Peyer's patch (tissue), 4 donors: Measurements from ENCODE around the gene ASXL1. TPM values are rescaled to one million over a fixed set of nuclear protein-coding genes. Genes with fewer than 3 reads are reported as not detected.

ENCODE experiments used
- DNase-seq, 3 donors: peaks; one replicate each; pipeline ENCODE4 v3.0.0-alpha.2; 2017 to 2019
- H3K27ac ChIP-seq, 4 donors: fragments of 200-600 bp; sonication (generic); one replicate each; pipeline ENCODE4 v1.5.1; 2016 to 2019
- H3K27me3 ChIP-seq, 2 donors: fragments of 200-600 bp; sonication (generic); one replicate each; pipeline ENCODE4 v1.5.1; 2019
- H3K36me3 ChIP-seq, 3 donors: fragments of 200-600 bp; sonication (generic); one replicate each; pipeline ENCODE4 v1.5.1; 2016 to 2019
- H3K4me1 ChIP-seq, 4 donors: fragments of 200-600 bp; sonication (generic); one replicate each; pipeline ENCODE4 v1.5.1; 2016 to 2019
- H3K4me3 ChIP-seq, 4 donors: fragments of 200-600 bp; sonication (generic); 1 replicate in 3 of 4; 2 replicates in 1 of 4; pipeline ENCODE4 v1.5.1; 2016 to 2019; ENCODE audit warnings: mild to moderate bottlenecking in 1 of 4
- H3K9me3 ChIP-seq, 4 donors: fragments of 200-600 bp; sonication (generic); one replicate each; pipeline ENCODE4 v1.5.1; 2016 to 2019; ENCODE audit warnings: mild to moderate bottlenecking in 1 of 4
- CTCF ChIP-seq, 6 experiments: fragments of 450-650 bp in 4 of 6; fragments of 200-600 bp in 2 of 6; sonication (generic) in 1 of 6; IDR thresholded peaks; one replicate each; pipeline ENCODE4 v1.5.1; 2017 to 2019; ENCODE audit warnings: antibody characterized with exemption in 6 of 6, mild to moderate bottlenecking in 3 of 6, moderate library complexity in 1 of 6
- POLR2A ChIP-seq, 2 donors: fragments of 450-650 bp; IDR thresholded peaks; one replicate each; pipeline ENCODE4 v1.5.1; 2017; ENCODE audit warnings: antibody characterized with exemption in 2 of 2, mild to moderate bottlenecking in 2 of 2, moderate library complexity in 2 of 2
- total RNA-seq, 4 donors: library from RNA; depleted of rRNA; stranded (reverse); fragments of >200 nt; gene quantifications; one replicate each; pipeline ENCODE4 v1.1.0, GENCODE V29; 2016

ASXL1 gene
- total RNA-seq, result 100 to 1,000 TPM in 2 of 4 donors, 10 to 100 TPM in 2; 74.4 to 173 (median 115) TPM

- Histone ChIP-seq H3K27ac (peak within 1 kb of the TSS; percentile 98 to 99 (median 98)), H3K36me3 (no peaks in the 10 kb centered on the region), H3K4me3 (peak within 1 kb of the TSS; percentile 77 to 95 (median 92)), H3K9me3 (no peaks in the 10 kb centered on the region), H3K4me1 (peaks cover 0 to 35% (median 14%) of the 10 kb centered on the region in 4 donors), H3K27me3 (no peaks in the 10 kb centered on the region)
- DNase-seq, result peak; percentile 95 to 97 (median 95)
- peak in 1 of 6 experiments; percentile 9 for TF ChIP-seq CTCF (IDR thresholded peaks at IDR 0.05)
- TF ChIP-seq POLR2A (IDR thresholded peaks at IDR 0.05), result peak in 1 of 2 donors; percentile 43
Measured at GRCh38 chr20:32357869-32358631, at the start of gene ASXL1. ASXL1 (plus strand) TSS chr20:32358331; CDS start chr20:32358776, 445 bp downstream.

GRCh38 chr20:32312718-32313424, 45.3 kb upstream of the ASXL1 start:
- DNase-seq, result peak in 1 of 3 donors; percentile 52
- Histone ChIP-seq H3K27ac (peak overlapping the region in 1 of 4 donors; percentile 4), H3K27me3 (no peaks in the 10 kb centered on the region), H3K36me3 (peaks cover 0 to 48% (median 0%) of the 10 kb centered on the region in 3 donors), H3K4me1 (no peaks in the 10 kb centered on the region), H3K9me3 (no peaks in the 10 kb centered on the region), H3K4me3 (no peak overlapping the region)
- no peak for TF ChIP-seq CTCF (IDR thresholded peaks at IDR 0.05)
- no peak for TF ChIP-seq POLR2A (IDR thresholded peaks at IDR 0.05)

- no peaks in the 10 kb centered on the region for H3K27me3 ChIP-seq
- no peak for DNase-seq
- peaks cover 0 to 58% (median 0%) of the 10 kb centered on the region in 3 donors for H3K36me3 ChIP-seq
- H3K4me1 ChIP-seq, result no peaks in the 10 kb centered on the region
- TF ChIP-seq CTCF (IDR thresholded peaks at IDR 0.05) (no peak), POLR2A (IDR thresholded peaks at IDR 0.05) (no peak)
- H3K9me3 ChIP-seq, result no peaks in the 10 kb centered on the region
- H3K4me3 ChIP-seq, result no peak overlapping the region
- H3K27ac ChIP-seq, result no peak overlapping the region
Measured at GRCh38 chr20:32314768-32315167, 43.4 kb upstream of the ASXL1 start.

- H3K27ac ChIP-seq, result no peak overlapping the region
- H3K4me1 ChIP-seq, result no peaks in the 10 kb centered on the region
- peaks cover 0 to 54% (median 0%) of the 10 kb centered on the region in 3 donors for H3K36me3 ChIP-seq
- TF ChIP-seq POLR2A (IDR thresholded peaks at IDR 0.05), result no peak
- TF ChIP-seq CTCF (IDR thresholded peaks at IDR 0.05), result no peak
- DNase-seq, result no peak
- H3K27me3 ChIP-seq, result no peaks in the 10 kb centered on the region
- no peak overlapping the region for H3K4me3 ChIP-seq
- H3K9me3 ChIP-seq, result no peaks in the 10 kb centered on the region
Measured at GRCh38 chr20:32315399-32315798, 42.7 kb upstream of the ASXL1 start.

- no peak overlapping the region for H3K4me3 ChIP-seq
- peaks cover 0 to 49% (median 0%) of the 10 kb centered on the region in 3 donors for H3K36me3 ChIP-seq
- no peaks in the 10 kb centered on the region for H3K4me1 ChIP-seq
- no peak overlapping the region for H3K27ac ChIP-seq
- TF ChIP-seq POLR2A (IDR thresholded peaks at IDR 0.05), result no peak
- TF ChIP-seq CTCF (IDR thresholded peaks at IDR 0.05), result no peak
- no peak for DNase-seq
- no peaks in the 10 kb centered on the region for H3K9me3 ChIP-seq
- H3K27me3 ChIP-seq, result no peaks in the 10 kb centered on the region
Measured at GRCh38 chr20:32315891-32316290, 42.2 kb upstream of the ASXL1 start.
